Measurements from ENCODE around the gene RAB35. TPM values are rescaled to one million over a fixed set of nuclear protein-coding genes. Genes with fewer than 3 reads are reported as not detected.

RAB35 gene
- total RNA-seq, 1 donor from 2014 or later, result 32.8 TPM

DNA sequence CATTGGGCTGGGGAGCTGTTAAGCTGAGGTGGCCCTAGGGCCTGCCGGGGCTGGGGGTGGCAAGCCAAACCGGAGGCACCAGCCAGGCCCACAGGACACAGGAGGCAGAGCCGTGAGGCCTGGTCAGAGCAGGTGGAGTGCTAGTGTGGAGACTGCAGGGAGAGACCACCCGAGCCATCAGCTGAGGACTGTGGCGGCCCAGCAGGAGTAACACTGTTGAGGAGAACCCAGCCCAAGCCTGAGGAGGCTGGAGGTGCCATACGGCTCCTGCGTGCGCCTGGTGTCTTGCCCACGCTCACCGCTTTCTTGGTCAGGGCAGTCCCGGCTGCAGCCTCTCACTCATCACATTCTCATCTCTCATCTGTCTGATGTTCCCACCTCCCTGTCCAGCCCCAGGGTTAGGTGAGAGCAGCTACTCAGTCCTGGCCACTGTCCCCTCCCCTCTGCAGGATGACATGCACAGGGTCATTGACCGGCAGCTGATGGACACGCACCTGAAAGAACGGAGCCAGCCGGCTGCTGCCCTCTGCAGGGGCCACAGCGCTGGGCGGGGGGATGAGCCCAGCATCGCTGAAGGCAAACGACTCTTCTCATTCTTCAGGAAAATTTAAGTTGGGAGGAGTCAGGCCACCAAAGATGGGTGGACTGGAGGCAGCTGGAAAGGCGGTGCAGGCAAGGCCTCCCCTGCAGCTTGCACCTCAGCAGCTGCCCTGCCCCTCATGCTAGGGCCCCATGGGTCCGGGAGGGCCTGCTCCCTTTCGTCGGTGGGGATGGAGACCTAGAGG, 23.8 kb downstream of the RAB35 start:
- no peak for DNase-seq (ENCODE audit: low read depth)
- no peak for TF ChIP-seq CTCF (IDR thresholded peaks at IDR 0.05; ENCODE audit: insufficient read depth, low read length, poor library complexity, severe bottlenecking)
- Histone ChIP-seq H3K27me3 (ENCODE audit: control insufficient read depth, insufficient read depth, low read length) (no peaks in the 10 kb centered on the region), H3K4me3 (ENCODE audit: low read depth, low read length) (no peak overlapping the region), H3K36me3 (ENCODE audit: control insufficient read depth, insufficient read depth, low read length) (peaks cover 2% of the 10 kb centered on the region)

DNA sequence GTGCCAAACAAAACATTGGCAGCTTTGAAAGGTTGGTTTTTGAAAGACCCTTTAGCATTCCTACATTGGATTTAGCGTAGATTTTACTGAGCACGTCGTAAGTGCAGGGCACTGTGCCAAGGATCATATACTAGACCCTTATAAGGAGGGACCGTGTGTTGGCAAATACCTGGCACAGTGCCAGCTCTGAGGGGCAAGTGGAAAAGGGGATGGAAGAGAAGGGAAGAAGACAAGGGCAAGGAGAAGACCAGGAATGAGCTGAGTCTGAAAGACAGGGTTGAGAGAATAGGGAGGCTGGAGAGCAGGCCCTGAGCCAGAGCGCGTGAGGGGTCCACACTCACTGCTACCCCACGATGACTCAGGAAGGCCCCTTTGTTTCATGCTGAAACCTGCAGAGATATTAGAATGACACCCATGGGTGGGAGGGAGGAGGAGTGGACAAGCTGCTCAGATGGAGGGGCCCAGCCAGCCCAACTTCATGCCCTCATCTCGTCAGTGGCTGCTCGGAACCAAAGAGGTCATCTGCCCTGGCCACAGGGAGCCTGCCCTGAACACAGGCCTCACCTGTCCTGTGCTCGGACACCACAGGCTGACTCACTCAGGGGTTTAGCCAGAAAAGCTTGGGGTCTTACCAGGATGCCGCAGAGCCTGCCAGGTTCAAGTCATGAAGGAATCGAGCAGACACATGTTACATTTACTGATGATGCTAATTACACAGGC, 25.0 kb downstream of the RAB35 start:
- H3K27me3 ChIP-seq (ENCODE audit: control insufficient read depth, insufficient read depth, low read length), result no peaks in the 10 kb centered on the region
- no peak for TF ChIP-seq CTCF (IDR thresholded peaks at IDR 0.05; ENCODE audit: insufficient read depth, low read length, poor library complexity, severe bottlenecking)
- H3K4me3 ChIP-seq (ENCODE audit: low read depth, low read length), result no peak overlapping the region
- DNase-seq (ENCODE audit: low read depth), result no peak
- peaks cover 1% of the 10 kb centered on the region for H3K36me3 ChIP-seq (ENCODE audit: control insufficient read depth, insufficient read depth, low read length)

- Histone ChIP-seq H3K27me3 (ENCODE audit: control insufficient read depth, insufficient read depth, low read length) (no peaks in the 10 kb centered on the region), H3K36me3 (ENCODE audit: control insufficient read depth, insufficient read depth, low read length) (no peaks in the 10 kb centered on the region), H3K4me3 (ENCODE audit: low read depth, low read length) (no peak overlapping the region)
- no peak for DNase-seq (ENCODE audit: low read depth)
- TF ChIP-seq CTCF (IDR thresholded peaks at IDR 0.05; ENCODE audit: insufficient read depth, low read length, poor library complexity, severe bottlenecking), result no peak
Observed at GRCh38 chr12:120090626-120091295, 25.8 kb downstream of the RAB35 start.

DNA sequence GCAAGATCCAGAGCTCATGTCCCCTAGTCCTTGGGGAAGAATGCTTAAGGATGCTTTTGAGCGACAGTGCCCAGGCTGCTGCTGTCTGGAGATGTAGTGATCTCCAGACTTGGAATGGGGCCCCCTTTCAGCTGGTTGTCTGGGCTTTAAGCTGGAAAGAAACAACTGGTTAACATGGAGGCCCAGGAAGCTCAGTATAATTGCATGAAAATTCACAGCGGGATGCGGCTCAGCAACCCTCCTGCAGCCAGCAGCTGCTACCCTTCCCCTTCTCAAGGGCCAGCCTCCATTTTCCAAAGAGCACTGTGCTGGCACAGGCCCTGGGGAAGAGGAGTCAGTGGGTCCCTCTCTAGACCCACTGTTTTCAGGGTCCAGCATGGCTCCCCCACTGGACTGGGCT, 26.3 kb downstream of the RAB35 start:
- Histone ChIP-seq H3K27me3 (ENCODE audit: control insufficient read depth, insufficient read depth, low read length) (no peaks in the 10 kb centered on the region), H3K36me3 (ENCODE audit: control insufficient read depth, insufficient read depth, low read length) (no peaks in the 10 kb centered on the region), H3K4me3 (ENCODE audit: low read depth, low read length) (no peak overlapping the region)
- no peak for DNase-seq (ENCODE audit: low read depth)
- TF ChIP-seq CTCF (IDR thresholded peaks at IDR 0.05; ENCODE audit: insufficient read depth, low read length, poor library complexity, severe bottlenecking), result no peak

DNA sequence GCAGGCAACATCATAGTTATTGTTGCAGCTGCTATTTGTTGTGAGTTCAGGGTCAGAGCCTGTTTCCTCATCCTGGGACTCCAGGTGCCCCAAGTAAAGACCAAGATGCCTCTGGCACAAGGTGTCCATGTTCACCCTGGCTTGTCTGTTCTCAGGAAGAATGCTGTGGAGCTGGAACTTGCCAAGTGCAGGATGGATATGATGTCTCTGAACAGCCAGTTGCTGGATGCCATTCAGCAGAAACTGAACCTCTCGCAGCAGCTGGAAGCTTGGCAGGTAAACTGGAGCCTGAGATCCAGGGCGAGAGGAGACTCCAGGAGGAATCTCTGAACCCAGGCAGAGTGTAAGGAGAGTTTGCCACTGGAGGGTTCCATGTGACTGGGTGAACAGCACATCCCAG, 26.8 kb downstream of the RAB35 start:
- no peak for TF ChIP-seq CTCF (IDR thresholded peaks at IDR 0.05; ENCODE audit: insufficient read depth, low read length, poor library complexity, severe bottlenecking)
- no peak overlapping the region for H3K4me3 ChIP-seq (ENCODE audit: low read depth, low read length)
- DNase-seq (ENCODE audit: low read depth), result no peak
- no peaks in the 10 kb centered on the region for H3K27me3 ChIP-seq (ENCODE audit: control insufficient read depth, insufficient read depth, low read length)
- no peaks in the 10 kb centered on the region for H3K36me3 ChIP-seq (ENCODE audit: control insufficient read depth, insufficient read depth, low read length)
